Aortic smooth muscle cell (primary cell): ENCODE results near the gene CYP2C19. TPM values are rescaled to one million over a fixed set of nuclear protein-coding genes. Genes with fewer than 3 reads are reported as not detected.

Source experiments
- total RNA-seq: library from RNA; depleted of rRNA; stranded (reverse); fragments of >200 nt; gene quantifications from 2 replicates; pipeline ENCODE4 v1.2.3, GENCODE V29; 2014

CYP2C19 gene
- total RNA-seq, result not detected in 2 replicates

DNA sequence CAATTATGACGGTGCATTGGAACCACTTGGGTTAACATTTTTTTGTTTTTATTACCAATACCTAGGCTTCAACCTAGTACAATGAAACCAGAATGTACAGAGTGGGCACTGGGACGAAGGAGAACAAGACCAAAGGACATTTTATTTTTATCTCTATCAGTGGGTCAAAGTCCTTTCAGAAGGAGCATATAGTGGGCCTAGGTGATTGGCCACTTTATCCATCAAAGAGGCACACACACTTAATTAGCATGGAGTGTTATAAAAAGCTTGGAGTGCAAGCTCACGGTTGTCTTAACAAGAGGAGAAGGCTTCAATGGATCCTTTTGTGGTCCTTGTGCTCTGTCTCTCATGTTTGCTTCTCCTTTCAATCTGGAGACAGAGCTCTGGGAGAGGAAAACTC lies at the start of gene CYP2C19:
CYP2C19 (plus strand) TSS at position 289 of the 400 bp plus-strand sequence; CDS start at position 314, 25 bp downstream.

Other genes starting within 250 kb of the CYP2C19 start
- gene HELLS, start 216.9 kb upstream of the CYP2C19 start, total RNA-seq, result 23.5 and 38.8 TPM in 2 replicates
- gene CYP2C18, start 79.0 kb upstream of the CYP2C19 start, total RNA-seq, result not detected in 2 replicates
- gene CYP2C9, start 176.0 kb downstream of the CYP2C19 start, total RNA-seq, result not detected in 2 replicates